Loucy (cell line): ENCODE results near the gene M1AP.

ENCODE experiments used
- CTCF ChIP-seq: fragments of 200-600 bp; sonication (generic); conservative IDR thresholded peaks from 2 replicates; pipeline ENCODE4 v1.5.1; 2014; ENCODE audit warnings: mild to moderate bottlenecking, antibody characterized with exemption, low read length
- EZH2phosphoT487 ChIP-seq: fragments of 200-600 bp; IDR thresholded peaks from 2 replicates; pipeline ENCODE4 v1.6.1; 2018; ENCODE audit warnings: antibody characterized with exemption, mild to moderate bottlenecking, moderate library complexity, borderline replicate concordance

- TF ChIP-seq CTCF: no peak
- TF ChIP-seq EZH2phosphoT487: no peak
Observed at GRCh38 chr2:74526649-74527230, 121.4 kb downstream of the M1AP start.
